Activated CD8-positive, alpha-beta memory T cell treated with anti-CD3 and anti-CD28 coated beads for 24 hours (primary cell): Measurements from ENCODE around the gene OSBPL7.
"Not testable (repeated sequence)": the region's sequence is repeated elsewhere in the genome, so short reads cannot be mapped to it uniquely, and the experiment has no call there.

Source experiments
- DNase-seq: peaks from one replicate; pipeline ENCODE4 v3.0.0-alpha.2; 2020

OSBPL7 gene

GRCh38 chr17:47803751-47804150 lies 17.8 kb downstream of the OSBPL7 start:
- no peak for DNase-seq

GRCh38 chr17:47803201-47803600 lies 18.4 kb downstream of the OSBPL7 start:
- peak; percentile 26 for DNase-seq

- peak; percentile 81 for DNase-seq
Measured at GRCh38 chr17:47802341-47803022, 19.1 kb downstream of the OSBPL7 start.

- no peak for DNase-seq
Measured at GRCh38 chr17:47801906-47802305, 19.7 kb downstream of the OSBPL7 start.

- peak; percentile 50 for DNase-seq
Measured at GRCh38 chr17:47801176-47801765, 20.3 kb downstream of the OSBPL7 start.

- DNase-seq: peak; percentile 33
Measured at GRCh38 chr17:47800686-47801085, 20.9 kb downstream of the OSBPL7 start.

- peak; percentile 30 for DNase-seq
Measured at GRCh38 chr17:47797797-47798196, 23.8 kb downstream of the OSBPL7 start.

- DNase-seq: peak; percentile 15
Measured at GRCh38 chr17:47792979-47793378, 28.6 kb downstream of the OSBPL7 start.

GRCh38 chr17:47792457-47792856 lies 29.1 kb downstream of the OSBPL7 start:
- DNase-seq: no peak

GRCh38 chr17:47791025-47791424 lies 30.6 kb downstream of the OSBPL7 start:
- peak; percentile 49 for DNase-seq

- peak; percentile 82 for DNase-seq
Measured at GRCh38 chr17:47789611-47790561, 31.7 kb downstream of the OSBPL7 start.

GRCh38 chr17:47785538-47786123 lies 36.0 kb downstream of the OSBPL7 start:
- no peak for DNase-seq

- DNase-seq: no peak
Measured at GRCh38 chr17:47781397-47781796, 40.2 kb downstream of the OSBPL7 start.

- DNase-seq: no peak
Measured at GRCh38 chr17:47778184-47778635, 43.4 kb downstream of the OSBPL7 start.

- no peak for DNase-seq
Measured at GRCh38 chr17:47776330-47777197, 45.0 kb downstream of the OSBPL7 start.

GRCh38 chr17:47774987-47775580 lies 46.5 kb downstream of the OSBPL7 start:
- no peak for DNase-seq

- no peak for DNase-seq
Measured at GRCh38 chr17:47774331-47774730, 47.3 kb downstream of the OSBPL7 start.

- not testable (repeated sequence) for DNase-seq
Measured at GRCh38 chr17:47773649-47774048, 47.9 kb downstream of the OSBPL7 start.

GRCh38 chr17:47763913-47764582 lies 57.5 kb downstream of the OSBPL7 start:
- no peak for DNase-seq

GRCh38 chr17:47762728-47763127 lies 58.9 kb downstream of the OSBPL7 start:
- no peak for DNase-seq
